CMK (cell line): ENCODE data around the gene ZNF784.

Experiments
- DNase-seq: peaks from one replicate; pipeline ENCODE4 v3.0.0-alpha.2; 2010; ENCODE audit warnings: low read depth

The ZNF784 gene

DNA sequence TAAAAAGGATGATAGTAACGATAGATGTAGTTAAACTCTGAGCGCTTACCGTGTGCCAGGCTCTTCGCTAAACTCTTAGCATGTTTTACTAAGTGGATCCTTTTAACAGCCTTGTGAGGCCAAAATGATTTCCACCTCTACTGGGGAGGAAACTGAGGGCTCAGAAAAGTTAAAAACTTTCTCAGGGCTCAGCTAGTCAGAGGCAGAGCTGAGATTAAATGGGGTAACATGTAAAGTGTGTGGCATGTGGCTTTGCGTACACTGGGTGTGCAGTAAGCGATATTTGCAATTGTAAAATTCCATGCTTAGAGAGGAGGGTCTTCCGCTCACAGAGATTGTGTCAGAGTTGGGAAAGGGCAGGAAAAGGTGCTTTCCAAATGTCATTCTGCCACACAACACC lies 32.2 kb upstream of the ZNF784 start:
- DNase-seq = no peak

- no peak for DNase-seq
These were observed 31.3 kb upstream of the ZNF784 start for GRCh38 chr19:55655648-55656040.

GRCh38 chr19:55654868-55655647 lies 30.7 kb upstream of the ZNF784 start, which contains the start of gene U2AF2:
U2AF2 (plus strand) TSS chr19:55655035; CDS start chr19:55655105, 70 bp downstream.
- peak; percentile 89 for DNase-seq

- peak; percentile 99 for DNase-seq
These were observed 30.0 kb upstream of the ZNF784 start for GRCh38 chr19:55654323-55654867.

GRCh38 chr19:55653651-55654322 lies 29.4 kb upstream of the ZNF784 start:
- DNase-seq = peak; percentile 98

DNA sequence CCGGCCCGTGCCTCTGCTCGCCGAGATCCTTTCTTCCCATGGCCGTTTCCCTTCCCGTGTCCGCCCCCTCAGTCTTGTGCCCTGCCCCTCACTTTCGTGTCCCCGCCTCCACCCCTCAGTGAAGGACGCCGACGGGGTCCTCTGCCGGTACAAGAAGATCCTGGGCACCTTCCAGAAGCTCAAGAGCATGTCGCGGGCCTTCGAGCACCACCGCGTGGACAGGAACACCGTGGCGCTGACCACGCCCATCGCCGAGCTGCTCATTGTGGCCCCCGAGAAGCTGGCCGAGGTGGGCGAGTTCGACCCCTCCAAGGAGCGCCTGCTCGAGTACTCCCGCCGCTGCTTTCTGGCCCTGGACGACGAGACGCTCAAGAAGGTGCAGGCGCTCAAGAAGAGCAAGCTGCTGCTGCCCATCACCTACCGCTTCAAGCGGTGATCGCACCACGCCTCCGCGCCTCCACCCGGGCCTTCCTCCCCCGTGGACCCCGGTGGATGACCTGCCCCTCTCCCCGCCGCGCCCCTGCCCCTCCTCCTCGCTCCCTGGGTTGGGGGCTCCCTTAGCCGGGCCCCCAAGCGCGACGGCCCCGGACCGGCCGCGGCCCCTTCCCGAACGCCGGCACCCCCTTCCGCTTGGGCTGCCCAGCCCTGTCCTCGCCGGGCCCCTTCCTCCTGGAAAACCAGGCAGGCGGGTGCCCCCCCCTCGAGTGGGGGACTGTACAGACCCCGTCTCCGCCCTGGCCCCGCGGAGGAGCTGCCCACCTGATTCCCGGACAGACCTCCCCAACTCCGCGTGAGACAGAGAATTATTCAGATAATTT lies 28.2 kb upstream of the ZNF784 start:
- DNase-seq = no peak

GRCh38 chr19:55651236-55651635 lies 26.9 kb upstream of the ZNF784 start:
- no peak for DNase-seq

DNA sequence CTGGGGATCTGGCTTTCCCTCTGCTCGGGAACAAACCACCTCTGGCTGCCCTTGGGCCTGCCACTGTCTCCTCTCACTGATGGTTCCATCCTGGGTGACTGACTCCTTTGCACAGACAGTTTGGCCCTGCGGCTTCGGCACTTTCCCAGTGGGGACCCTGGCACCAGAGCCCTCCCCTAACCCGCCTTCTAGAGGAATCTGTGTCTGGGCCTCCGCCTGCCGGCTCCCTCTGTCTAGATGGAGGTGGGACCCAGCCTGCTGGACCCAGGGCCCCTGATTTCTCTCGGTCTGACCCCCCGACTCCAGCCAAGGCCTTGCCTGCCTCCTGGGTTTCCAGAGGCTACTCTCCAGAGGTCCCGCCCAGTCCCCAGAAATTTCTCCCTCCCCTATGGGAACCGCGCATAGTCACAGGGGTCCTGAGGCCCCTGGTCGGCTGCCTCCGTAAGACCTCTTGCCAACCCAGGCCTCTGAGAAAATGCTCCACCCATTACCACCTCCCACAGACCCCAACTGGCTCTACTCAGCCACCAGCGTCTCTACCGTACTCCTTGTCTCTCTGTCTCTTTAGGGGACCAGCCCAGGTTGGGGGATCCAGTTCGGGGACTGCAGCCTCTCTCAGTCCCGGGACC lies 26.4 kb upstream of the ZNF784 start:
- DNase-seq = no peak

DNA sequence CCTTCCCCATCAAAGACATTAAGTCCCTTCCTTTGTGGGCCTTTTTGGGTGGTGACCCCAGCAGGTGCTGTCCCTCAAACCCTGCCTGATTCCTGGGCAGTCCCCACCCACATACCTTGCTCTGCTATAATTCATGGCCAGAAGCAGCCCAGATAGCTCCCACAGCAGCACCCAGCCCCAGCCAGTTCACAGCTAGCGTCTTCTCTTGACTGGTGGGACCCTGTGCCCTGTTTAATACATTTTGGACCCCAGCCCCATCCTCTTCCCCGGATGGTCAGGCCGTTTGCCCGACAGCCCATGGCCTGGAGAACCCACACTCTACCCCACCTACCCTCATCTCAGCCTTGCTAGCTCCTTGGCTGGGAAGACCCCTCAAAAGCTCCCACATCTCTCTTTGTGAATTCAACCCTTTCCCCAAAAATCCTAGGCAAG lies 25.8 kb upstream of the ZNF784 start:
- no peak for DNase-seq

DNA sequence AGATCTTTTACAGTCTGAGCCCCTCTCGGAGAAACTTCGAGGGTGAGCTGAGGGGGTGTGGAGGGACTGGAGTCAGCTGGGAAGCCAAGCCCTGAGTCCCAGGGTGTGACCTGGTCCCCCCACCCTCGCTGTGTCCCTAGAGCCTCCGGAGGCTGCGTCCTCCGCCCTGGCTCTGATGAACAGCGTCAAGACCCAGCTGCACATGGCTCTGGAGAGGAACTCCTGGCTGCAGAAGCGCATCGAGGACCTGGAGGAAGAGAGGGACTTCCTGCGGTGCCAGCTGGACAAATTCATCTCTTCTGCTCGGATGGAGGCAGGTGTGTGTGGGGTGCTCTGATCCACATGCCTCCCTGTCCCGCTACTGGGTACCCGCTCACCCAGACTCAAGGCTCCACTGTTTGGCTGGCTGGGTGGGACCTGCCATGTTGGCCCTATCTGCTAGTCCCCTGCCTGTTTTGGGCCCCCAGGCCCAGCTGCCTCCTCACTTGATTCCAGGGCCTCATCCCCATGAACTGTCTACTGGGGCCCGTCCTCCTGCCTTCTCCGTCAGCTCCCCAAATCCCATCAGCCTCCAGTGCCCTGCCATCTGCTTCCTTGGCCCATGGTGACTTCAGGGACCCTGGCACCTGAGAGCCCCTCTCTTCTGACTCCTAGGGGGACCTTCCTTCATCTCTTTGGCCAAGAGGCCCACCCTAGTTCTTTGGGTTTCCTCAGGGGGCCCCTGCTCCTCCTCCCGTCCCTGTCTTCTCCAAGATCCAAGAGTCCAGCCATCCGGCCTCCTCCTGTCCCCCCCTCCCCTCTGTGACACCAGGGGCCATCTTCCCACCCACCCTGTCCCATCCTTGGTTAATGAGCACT lies 25.1 kb upstream of the ZNF784 start:
- no peak for DNase-seq

- no peak for DNase-seq
These were observed 24.4 kb upstream of the ZNF784 start for GRCh38 chr19:55648585-55649267.

- DNase-seq = no peak
These were observed 23.6 kb upstream of the ZNF784 start, which contains the start of gene CCDC106 for GRCh38 chr19:55647732-55648584. CCDC106 (plus strand) TSS chr19:55648212; CDS start chr19:55649047, 835 bp downstream.

DNA sequence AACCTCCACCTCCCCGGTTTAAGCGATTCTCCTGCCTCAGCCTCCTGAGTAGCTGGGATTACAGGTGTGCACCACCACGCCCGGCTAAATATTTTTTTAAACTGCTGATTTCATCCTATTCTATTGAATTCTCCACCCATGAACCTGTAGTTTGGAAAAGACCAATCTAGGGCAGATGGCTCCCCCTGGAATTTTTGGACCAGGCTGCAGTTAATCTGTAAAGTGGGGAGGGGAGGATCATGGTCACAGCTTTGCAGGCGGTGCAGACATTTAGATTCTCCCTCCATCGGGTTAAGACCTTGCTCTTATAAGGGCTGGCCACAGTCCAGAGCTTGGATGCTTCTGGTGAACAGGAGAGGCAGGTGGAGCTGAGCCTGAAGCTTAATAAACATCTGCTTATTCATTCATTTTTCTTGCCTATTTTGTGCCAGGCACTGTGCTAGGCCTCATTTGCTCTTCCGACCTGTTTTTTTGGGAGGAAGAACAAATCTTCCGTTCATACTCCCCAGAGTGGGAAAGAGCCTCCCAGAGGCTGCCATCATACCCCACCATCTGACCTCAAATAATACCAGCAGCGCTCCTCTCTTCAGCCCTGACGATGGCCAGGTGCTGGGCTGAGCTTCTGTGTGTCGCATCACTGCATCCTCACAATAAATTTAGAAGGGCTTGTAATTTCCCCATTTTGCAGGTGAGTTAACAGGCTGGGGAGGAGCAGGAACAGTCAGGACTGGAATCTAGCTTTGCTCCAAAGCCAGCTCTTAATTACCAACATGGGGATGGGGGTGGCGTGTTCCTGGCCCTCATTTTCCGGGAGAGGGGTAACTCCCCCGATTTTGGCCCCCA lies 22.7 kb upstream of the ZNF784 start:
- no peak for DNase-seq

- DNase-seq = no peak
These were observed 21.1 kb upstream of the ZNF784 start for GRCh38 chr19:55645512-55645881.

GRCh38 chr19:55644842-55645511 lies 20.6 kb upstream of the ZNF784 start:
- no peak for DNase-seq

DNA sequence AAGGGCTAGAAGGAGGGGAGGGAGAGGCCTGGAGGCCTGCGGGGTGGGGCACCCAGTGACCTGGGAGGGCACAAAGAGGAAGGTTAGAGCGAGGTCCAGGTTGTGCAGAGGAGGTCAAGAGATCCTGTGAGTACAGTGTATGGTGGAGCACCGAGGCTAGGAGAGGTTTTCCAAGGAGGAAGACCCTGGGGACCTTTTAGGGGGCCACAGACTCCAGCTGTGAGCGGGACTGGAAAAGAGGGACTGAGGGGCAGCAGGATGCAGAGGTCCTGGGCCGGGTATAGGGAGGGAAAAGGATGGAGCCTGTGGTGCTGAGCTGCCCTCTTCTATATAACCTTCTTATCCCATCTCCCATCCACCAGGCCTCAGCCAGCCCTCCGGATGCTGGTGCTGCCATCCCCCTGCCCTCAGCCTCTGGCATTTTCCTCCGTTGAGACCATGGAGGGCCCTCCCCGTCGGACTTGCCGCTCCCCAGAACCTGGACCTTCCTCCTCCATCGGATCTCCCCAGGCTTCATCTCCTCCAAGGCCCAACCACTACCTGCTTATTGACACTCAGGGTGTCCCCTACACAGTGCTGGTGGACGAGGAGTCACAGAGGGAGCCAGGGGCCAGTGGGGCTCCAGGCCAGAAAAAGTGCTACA lies 19.9 kb upstream of the ZNF784 start:
- no peak for DNase-seq

GRCh38 chr19:55643887-55644176 lies 19.5 kb upstream of the ZNF784 start:
- no peak for DNase-seq
